ENCODE results near the gene CILP2.

CILP2 gene

GRCh38 chr19:19591133-19591825, 53.2 kb downstream of the CILP2 start:
- peaks cover 77% of the 10 kb centered on the region for H3K4me1 Mint-ChIP-seq
- DNase-seq: peak; percentile 68
- no peaks in the 10 kb centered on the region for H3K9me3 Mint-ChIP-seq
- H3K4me3 Mint-ChIP-seq: no peak overlapping the region
- CTCF ChIA-PET: interaction anchor here (0.6 to 2.5 kb wide), 4 partner anchors 37 to 109 kb away, joined by 3 to 13 read pairs (median 4); no protein-coding TSS in a partner anchor
- H3K27me3 Mint-ChIP-seq: no peaks in the 10 kb centered on the region
- H3K36me3 Mint-ChIP-seq: peaks cover 49% of the 10 kb centered on the region
- H3K27ac Mint-ChIP-seq: peak overlapping the region; percentile 93

- H3K9me3 Mint-ChIP-seq: no peaks in the 10 kb centered on the region
- CTCF ChIA-PET: no interaction called here
- no peak overlapping the region for H3K4me3 Mint-ChIP-seq
- H3K27ac Mint-ChIP-seq: peak overlapping the region; percentile 74
- H3K27me3 Mint-ChIP-seq: no peaks in the 10 kb centered on the region
- H3K36me3 Mint-ChIP-seq: peaks cover 56% of the 10 kb centered on the region
- peaks cover 84% of the 10 kb centered on the region for H3K4me1 Mint-ChIP-seq
- DNase-seq: no peak
These were observed 54.6 kb downstream of the CILP2 start for GRCh38 chr19:19592690-19593089.

- Mint-ChIP-seq H3K27ac (no peak overlapping the region), H3K27me3 (no peaks in the 10 kb centered on the region), H3K4me3 (no peak overlapping the region), H3K4me1 (peaks cover 84% of the 10 kb centered on the region), H3K9me3 (no peaks in the 10 kb centered on the region), H3K36me3 (peaks cover 50% of the 10 kb centered on the region)
- CTCF ChIA-PET: no interaction called here
- no peak for DNase-seq
These were observed 56.3 kb downstream of the CILP2 start for GRCh38 chr19:19594381-19594780.

GRCh38 chr19:19595171-19595701, 57.2 kb downstream of the CILP2 start:
- Mint-ChIP-seq H3K27me3 (no peaks in the 10 kb centered on the region), H3K9me3 (no peaks in the 10 kb centered on the region), H3K4me1 (peaks cover 83% of the 10 kb centered on the region), H3K27ac (peak overlapping the region; percentile 60), H3K4me3 (no peak overlapping the region), H3K36me3 (peaks cover 49% of the 10 kb centered on the region)
- CTCF ChIA-PET: no interaction called here
- DNase-seq: no peak
